GM23338 (cell line): ENCODE measurements around the gene GFPT2. TPM values are rescaled to one million over a fixed set of nuclear protein-coding genes. Genes with fewer than 3 reads are reported as not detected.

Experiments
- ATAC-seq: fragments of 200-7000 bp; cut with Tn5 transposase; 3 replicates; pipeline ENCODE4 v1.9.1; 2020
- DNase-seq: peaks from one replicate; pipeline ENCODE4 v3.0.0-alpha.2; 2015; ENCODE audit warnings: low spot score
- H2AFZ ChIP-seq: fragments of 200-600 bp; sonication (generic); 2 replicates; pipeline ENCODE4 v1.8.0; 2016; ENCODE audit warnings: antibody characterized with exemption, mild to moderate bottlenecking, moderate library complexity
- H3F3A ChIP-seq: fragments of 200-600 bp; sonication (generic); replicated peaks from 2 replicates; pipeline ENCODE4 v1.8.0; 2017; ENCODE audit warnings: antibody characterized with exemption, mixed run types, low read depth
- H3K27ac ChIP-seq: fragments of 200-600 bp; sonication (generic); 2 replicates; pipeline ENCODE4 v1.6.1; 2016; ENCODE audit warnings: low read depth
- H3K27me3 ChIP-seq: fragments of 200-600 bp; sonication (generic); 2 replicates; pipeline ENCODE4 v1.8.0; 2016; ENCODE audit warnings: mild to moderate bottlenecking, mixed run types, moderate library complexity; ENCODE audit not compliant: insufficient read depth
- H3K36me3 ChIP-seq: fragments of 200-600 bp; sonication (generic); 2 replicates; pipeline ENCODE4 v1.8.0; 2016; ENCODE audit warnings: mild to moderate bottlenecking; ENCODE audit not compliant: insufficient read depth
- H3K4me1 ChIP-seq: fragments of 200-600 bp; sonication (generic); 2 replicates; pipeline ENCODE4 v1.8.0; 2016; ENCODE audit warnings: mild to moderate bottlenecking, moderate library complexity; ENCODE audit not compliant: insufficient read depth
- H3K4me2 ChIP-seq: fragments of 200-600 bp; sonication (generic); 2 replicates; pipeline ENCODE4 v1.7.1; 2017; ENCODE audit warnings: mixed run types
- H3K4me3 ChIP-seq: fragments of 200-600 bp; sonication (generic); 2 replicates; pipeline ENCODE4 v1.6.1; 2016; ENCODE audit warnings: mixed run types
- H3K79me2 ChIP-seq: fragments of 200-600 bp; sonication (generic); replicated peaks from 2 replicates; pipeline ENCODE4 v1.8.0; 2017; ENCODE audit warnings: mild to moderate bottlenecking; ENCODE audit not compliant: insufficient read depth
- H3K9me2 ChIP-seq: fragments of 200-600 bp; sonication (generic); 2 replicates; pipeline ENCODE4 v1.8.0; 2017; ENCODE audit not compliant: insufficient read depth
- H4K20me1 ChIP-seq: fragments of 200-600 bp; sonication (generic); replicated peaks from 2 replicates; pipeline ENCODE4 v1.8.0; 2017; ENCODE audit warnings: mild to moderate bottlenecking; ENCODE audit not compliant: insufficient read depth
- H3K27ac Mint-ChIP-seq: 2 replicates; pipeline ENCODE4 v1.8.0; 2020; ENCODE audit warnings: inconsistent platforms, mild to moderate bottlenecking, moderate library complexity, mixed read lengths
- H3K27me3 Mint-ChIP-seq: 3 replicates; pipeline ENCODE4 v1.8.0; 2022; ENCODE audit warnings: low read depth, mild to moderate bottlenecking, moderate library complexity, mixed read lengths, inconsistent platforms; ENCODE audit not compliant: insufficient read depth, poor library complexity
- H3K36me3 Mint-ChIP-seq: 3 replicates; pipeline ENCODE4 v1.8.0; 2021; ENCODE audit warnings: low read depth, mild to moderate bottlenecking, inconsistent platforms, moderate library complexity, mixed read lengths
- H3K4me1 Mint-ChIP-seq: 3 replicates; pipeline ENCODE4 v1.8.0; 2020; ENCODE audit warnings: mild to moderate bottlenecking, inconsistent platforms, mixed read lengths
- H3K4me3 Mint-ChIP-seq: 3 replicates; pipeline ENCODE4 v1.8.0; 2021; ENCODE audit warnings: moderate library complexity, mild to moderate bottlenecking, inconsistent platforms, mixed read lengths
- H3K9me3 Mint-ChIP-seq: 3 replicates; pipeline ENCODE4 v1.8.0; 2020; ENCODE audit warnings: moderate library complexity, mild to moderate bottlenecking, inconsistent platforms, mixed read lengths
- STAT1 ChIP-seq: IDR thresholded peaks from one replicate; pipeline ENCODE4 v1.6.1; 2016; ENCODE audit warnings: antibody characterized with exemption; ENCODE audit not compliant: unreplicated experiment
- polyA plus RNA-seq: library from polyadenylated mRNA; unstranded; fragments of >200 nt; fragmentation: Nextera tagmentation; extraction: Ambion mirVana; gene quantifications from 2 replicates; pipeline ENCODE4 v1.2.1, GENCODE V29; 2016
- total RNA-seq: library from RNA; depleted of rRNA; stranded (reverse); fragments of >200 nt; shearing (Covaris generic); gene quantifications from 2 replicates; pipeline ENCODE4 v1.2.3, GENCODE V29; 2014
- TF ChIP-seq, protein P1 (sequence below), 2 experiments: fragments of 200-600 bp in 1 of 2; sonication (generic) in 1 of 2; conservative IDR thresholded peaks; 2 replicates each; pipeline versions ENCODE4 v1.5.1 to v1.6.1; 2016 to 2017; ENCODE audit warnings: antibody characterized with exemption in 2 of 2, low read depth in 2 of 2, mild to moderate bottlenecking in 2 of 2, moderate library complexity in 1 of 2
- TF ChIP-seq, protein P2 (sequence below): IDR thresholded peaks from one replicate; pipeline ENCODE4 v1.6.1; 2018; ENCODE audit warnings: antibody characterized with exemption; ENCODE audit not compliant: unreplicated experiment
- TF ChIP-seq, protein P3 (sequence below): IDR thresholded peaks from 2 replicates; pipeline ENCODE4 v1.6.1; 2016; ENCODE audit warnings: antibody characterized with exemption

The GFPT2 gene
- total and polyA plus RNA-seq, 2 experiments from 2014 or later: 82.6 to 120 TPM

DNA sequence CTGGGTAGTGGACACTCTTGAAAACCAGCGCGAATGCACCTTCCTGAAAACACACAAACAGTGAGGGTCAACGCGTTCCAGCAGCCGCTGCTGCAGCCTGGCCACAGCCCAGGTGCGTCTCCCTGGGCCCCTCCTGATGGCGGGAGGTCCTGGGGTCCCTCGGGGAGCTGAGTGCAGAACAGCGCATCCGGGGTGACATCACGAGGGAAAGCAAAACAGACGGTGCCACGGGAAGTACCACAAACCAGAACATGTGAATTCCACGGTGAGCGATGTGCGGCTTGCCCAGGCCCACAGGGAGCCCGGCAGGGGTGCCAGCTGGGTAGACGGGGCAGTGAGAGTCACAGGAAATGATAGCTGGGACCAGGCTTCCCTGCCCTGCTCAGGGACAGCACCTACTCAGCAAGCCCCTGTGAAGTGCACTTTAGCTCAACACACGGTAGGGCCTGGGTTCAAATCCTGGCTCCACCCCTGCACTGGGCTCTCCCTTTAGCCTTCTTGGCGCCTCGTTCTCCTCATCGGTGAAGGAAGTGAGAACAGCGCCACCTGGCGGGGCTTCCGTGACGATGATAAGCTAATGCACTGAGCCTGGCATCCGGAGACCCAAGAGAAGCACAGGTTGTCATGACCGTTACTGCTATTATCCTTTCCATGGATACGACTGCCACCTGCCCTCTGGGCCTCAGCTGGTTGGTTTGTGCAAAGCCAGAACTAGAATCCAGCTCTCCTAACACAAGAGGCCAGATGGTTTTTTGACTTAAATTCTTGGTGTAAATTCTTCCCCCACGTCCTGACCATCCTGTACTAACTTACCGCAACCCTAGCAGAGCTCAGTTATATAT is 24.6 kb downstream of the GFPT2 start:
- H3K4me1 Mint-ChIP-seq: peaks cover 38% of the 10 kb centered on the region
- peak; percentile 65 for ATAC-seq

More for the DNA sequence above, 24.6 kb downstream of the GFPT2 start:
- Mint-ChIP-seq H3K9me3 (peaks cover 4% of the 10 kb centered on the region; the same call in 2 of the 3 replicates), H3K4me3 (no peak overlapping the region), H3K27me3 (peaks cover 20% of the 10 kb centered on the region), H3K27ac (peak overlapping the region; percentile 85), H3K36me3 (peaks cover 96% of the 10 kb centered on the region)
- Histone ChIP-seq H3K27me3 (no peaks in the 10 kb centered on the region), H3K4me1 (peaks cover 17% of the 10 kb centered on the region), H4K20me1 (no peaks in the 10 kb centered on the region; the same call in 1 of the 2 replicates), H2AFZ (no peak overlapping the region), H3K36me3 (peaks cover 63% of the 10 kb centered on the region), H3K4me3 (no peak overlapping the region), H3K4me2 (no peak overlapping the region), H3K79me2 (peaks cover 6% of the 10 kb centered on the region; the same call in 1 of the 2 replicates), H3K9me2 (no peaks in the 10 kb centered on the region), H3F3A (peaks cover 42% of the 10 kb centered on the region), H3K27ac (peak overlapping the region; percentile 99)
- TF ChIP-seq, protein P1, sequence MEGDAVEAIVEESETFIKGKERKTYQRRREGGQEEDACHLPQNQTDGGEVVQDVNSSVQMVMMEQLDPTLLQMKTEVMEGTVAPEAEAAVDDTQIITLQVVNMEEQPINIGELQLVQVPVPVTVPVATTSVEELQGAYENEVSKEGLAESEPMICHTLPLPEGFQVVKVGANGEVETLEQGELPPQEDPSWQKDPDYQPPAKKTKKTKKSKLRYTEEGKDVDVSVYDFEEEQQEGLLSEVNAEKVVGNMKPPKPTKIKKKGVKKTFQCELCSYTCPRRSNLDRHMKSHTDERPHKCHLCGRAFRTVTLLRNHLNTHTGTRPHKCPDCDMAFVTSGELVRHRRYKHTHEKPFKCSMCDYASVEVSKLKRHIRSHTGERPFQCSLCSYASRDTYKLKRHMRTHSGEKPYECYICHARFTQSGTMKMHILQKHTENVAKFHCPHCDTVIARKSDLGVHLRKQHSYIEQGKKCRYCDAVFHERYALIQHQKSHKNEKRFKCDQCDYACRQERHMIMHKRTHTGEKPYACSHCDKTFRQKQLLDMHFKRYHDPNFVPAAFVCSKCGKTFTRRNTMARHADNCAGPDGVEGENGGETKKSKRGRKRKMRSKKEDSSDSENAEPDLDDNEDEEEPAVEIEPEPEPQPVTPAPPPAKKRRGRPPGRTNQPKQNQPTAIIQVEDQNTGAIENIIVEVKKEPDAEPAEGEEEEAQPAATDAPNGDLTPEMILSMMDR (conservative IDR thresholded peaks at IDR 0.05; ENCODE audit: low read depth in 2 of 2): peak; percentile 88 to 92
- TF ChIP-seq, protein P2, sequence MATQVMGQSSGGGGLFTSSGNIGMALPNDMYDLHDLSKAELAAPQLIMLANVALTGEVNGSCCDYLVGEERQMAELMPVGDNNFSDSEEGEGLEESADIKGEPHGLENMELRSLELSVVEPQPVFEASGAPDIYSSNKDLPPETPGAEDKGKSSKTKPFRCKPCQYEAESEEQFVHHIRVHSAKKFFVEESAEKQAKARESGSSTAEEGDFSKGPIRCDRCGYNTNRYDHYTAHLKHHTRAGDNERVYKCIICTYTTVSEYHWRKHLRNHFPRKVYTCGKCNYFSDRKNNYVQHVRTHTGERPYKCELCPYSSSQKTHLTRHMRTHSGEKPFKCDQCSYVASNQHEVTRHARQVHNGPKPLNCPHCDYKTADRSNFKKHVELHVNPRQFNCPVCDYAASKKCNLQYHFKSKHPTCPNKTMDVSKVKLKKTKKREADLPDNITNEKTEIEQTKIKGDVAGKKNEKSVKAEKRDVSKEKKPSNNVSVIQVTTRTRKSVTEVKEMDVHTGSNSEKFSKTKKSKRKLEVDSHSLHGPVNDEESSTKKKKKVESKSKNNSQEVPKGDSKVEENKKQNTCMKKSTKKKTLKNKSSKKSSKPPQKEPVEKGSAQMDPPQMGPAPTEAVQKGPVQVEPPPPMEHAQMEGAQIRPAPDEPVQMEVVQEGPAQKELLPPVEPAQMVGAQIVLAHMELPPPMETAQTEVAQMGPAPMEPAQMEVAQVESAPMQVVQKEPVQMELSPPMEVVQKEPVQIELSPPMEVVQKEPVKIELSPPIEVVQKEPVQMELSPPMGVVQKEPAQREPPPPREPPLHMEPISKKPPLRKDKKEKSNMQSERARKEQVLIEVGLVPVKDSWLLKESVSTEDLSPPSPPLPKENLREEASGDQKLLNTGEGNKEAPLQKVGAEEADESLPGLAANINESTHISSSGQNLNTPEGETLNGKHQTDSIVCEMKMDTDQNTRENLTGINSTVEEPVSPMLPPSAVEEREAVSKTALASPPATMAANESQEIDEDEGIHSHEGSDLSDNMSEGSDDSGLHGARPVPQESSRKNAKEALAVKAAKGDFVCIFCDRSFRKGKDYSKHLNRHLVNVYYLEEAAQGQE: no peak
- TF ChIP-seq, protein P3, sequence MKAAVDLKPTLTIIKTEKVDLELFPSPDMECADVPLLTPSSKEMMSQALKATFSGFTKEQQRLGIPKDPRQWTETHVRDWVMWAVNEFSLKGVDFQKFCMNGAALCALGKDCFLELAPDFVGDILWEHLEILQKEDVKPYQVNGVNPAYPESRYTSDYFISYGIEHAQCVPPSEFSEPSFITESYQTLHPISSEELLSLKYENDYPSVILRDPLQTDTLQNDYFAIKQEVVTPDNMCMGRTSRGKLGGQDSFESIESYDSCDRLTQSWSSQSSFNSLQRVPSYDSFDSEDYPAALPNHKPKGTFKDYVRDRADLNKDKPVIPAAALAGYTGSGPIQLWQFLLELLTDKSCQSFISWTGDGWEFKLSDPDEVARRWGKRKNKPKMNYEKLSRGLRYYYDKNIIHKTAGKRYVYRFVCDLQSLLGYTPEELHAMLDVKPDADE: no peak
- no peak for TF ChIP-seq STAT1
- peak; percentile 95 for DNase-seq
